ENCODE measurements around the gene OTUB2. TPM values are rescaled to one million over a fixed set of nuclear protein-coding genes. Genes with fewer than 3 reads are reported as not detected.

OTUB2 gene
- total and polyA plus RNA-seq, 2 donors (not counting 3 experiments of a cell fraction or from before 2014, with no cell fraction given) = 0.70 to 1.6 TPM

DNA sequence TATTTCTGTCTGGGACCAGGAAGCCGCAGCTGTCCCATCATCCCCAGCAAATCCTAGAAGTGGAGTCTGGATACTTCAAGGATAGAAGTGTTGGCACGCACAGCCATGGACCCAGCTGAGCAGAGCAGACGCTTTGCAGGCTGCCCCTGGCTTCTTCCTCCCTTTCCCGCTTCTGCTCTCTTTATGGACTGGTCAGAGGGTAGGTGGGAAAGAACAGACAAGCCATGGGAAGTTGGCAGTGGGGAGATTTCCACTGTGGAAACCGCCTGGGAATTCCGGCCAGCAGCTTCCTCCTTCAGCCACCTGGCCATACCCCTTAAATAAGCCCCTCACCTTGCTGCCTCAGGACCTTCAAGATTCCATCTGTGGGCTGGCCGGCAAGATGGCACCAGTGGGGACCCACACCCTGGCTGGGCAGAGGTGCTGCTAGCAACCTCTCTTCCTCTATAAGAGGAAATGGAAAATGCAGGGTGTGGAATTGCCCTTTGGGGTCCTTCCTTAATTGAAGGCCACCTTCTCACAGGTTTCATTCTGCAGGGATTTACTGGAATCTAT lies 20.6 kb downstream of the OTUB2 start:
- DNase-seq (ENCODE audit: low read depth, low spot score) (no peak), FAIRE-seq (no peak)
- H4K20me1 ChIP-seq (replicated peaks; ENCODE audit: control insufficient read depth, extremely low read depth, insufficient read depth, low read length) = no peaks in the 10 kb centered on the region
- no peaks in the 10 kb centered on the region for H3K9me3 ChIP-seq (replicated peaks; ENCODE audit: control insufficient read depth, insufficient read depth, low read length)
- dilution Hi-C loops (cut with MboI; ENCODE audit: extremely low pct_ligation_motif_present, low sequenced_read_pairs) = no loop called here
- H3K79me2 ChIP-seq (ENCODE audit: control insufficient read depth, insufficient read depth, low read length) = no peaks in the 10 kb centered on the region
- H2AFZ ChIP-seq (ENCODE audit: low read depth, low read length) = no peak overlapping the region
- CTCF ChIA-PET = interaction anchor here (2.8 to 3.8 kb wide), 2 partner anchors 12 to 90 kb away, joined by 19 to 24 read pairs; no protein-coding TSS in a partner anchor
- peaks cover 10 to 21% of the 10 kb centered on the region in 2 experiments for H3K36me3 ChIP-seq (ENCODE audit: control insufficient read depth in 2 of 2, extremely low read depth in 1 of 2, insufficient read depth in 2 of 2, low read length in 2 of 2)
- intact Hi-C loops (cut with micrococcal nuclease) = no loop called here
- no TSS peak for BruUV-seq (replicated peaks)
- no peak overlapping the region for H3K4me2 ChIP-seq (ENCODE audit: insufficient read depth, low read length)
- H3K4me3 ChIP-seq (replicated peaks in 1 of 3; ENCODE audit: insufficient read depth in 1 of 3, low read depth in 1 of 3, low read length in 3 of 3) = no peak overlapping the region
- H3K9me1 ChIP-seq (replicated peaks; ENCODE audit: control insufficient read depth, extremely low read depth, insufficient read depth, low read length) = no peaks in the 10 kb centered on the region
- H3K4me1 ChIP-seq (ENCODE audit: control insufficient read depth, extremely low read depth, insufficient read depth, low read length) = peaks cover 3% of the 10 kb centered on the region
- no peaks in the 10 kb centered on the region for H3K27me3 ChIP-seq (ENCODE audit: control insufficient read depth in 2 of 2, insufficient read depth in 2 of 2, low read length in 2 of 2)
- POLR2A ChIA-PET = no interaction called here
- no peak overlapping the region for H3K9ac ChIP-seq (replicated peaks; ENCODE audit: extremely low read depth, insufficient read depth, low read length)
- no peak overlapping the region for H3K27ac ChIP-seq (ENCODE audit: insufficient read depth, low read depth, low read length)
- TF ChIP-seq EZH2 (IDR thresholded peaks at IDR 0.05; ENCODE audit: borderline replicate concordance, low read depth, low read length, severe bottlenecking) = no peak
- TF ChIP-seq, protein P1, sequence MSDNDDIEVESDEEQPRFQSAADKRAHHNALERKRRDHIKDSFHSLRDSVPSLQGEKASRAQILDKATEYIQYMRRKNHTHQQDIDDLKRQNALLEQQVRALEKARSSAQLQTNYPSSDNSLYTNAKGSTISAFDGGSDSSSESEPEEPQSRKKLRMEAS (IDR thresholded peaks at IDR 0.05; ENCODE audit: insufficient read depth, insufficient read length) = no peak
- no peak for TF ChIP-seq JUN (IDR thresholded peaks at IDR 0.05; ENCODE audit: borderline replicate concordance, insufficient read depth, insufficient read length, low read depth)
- no peak for TF ChIP-seq FOS (IDR thresholded peaks at IDR 0.05; ENCODE audit: borderline replicate concordance, insufficient read depth, low read length)
- TF ChIP-seq, protein P2, sequence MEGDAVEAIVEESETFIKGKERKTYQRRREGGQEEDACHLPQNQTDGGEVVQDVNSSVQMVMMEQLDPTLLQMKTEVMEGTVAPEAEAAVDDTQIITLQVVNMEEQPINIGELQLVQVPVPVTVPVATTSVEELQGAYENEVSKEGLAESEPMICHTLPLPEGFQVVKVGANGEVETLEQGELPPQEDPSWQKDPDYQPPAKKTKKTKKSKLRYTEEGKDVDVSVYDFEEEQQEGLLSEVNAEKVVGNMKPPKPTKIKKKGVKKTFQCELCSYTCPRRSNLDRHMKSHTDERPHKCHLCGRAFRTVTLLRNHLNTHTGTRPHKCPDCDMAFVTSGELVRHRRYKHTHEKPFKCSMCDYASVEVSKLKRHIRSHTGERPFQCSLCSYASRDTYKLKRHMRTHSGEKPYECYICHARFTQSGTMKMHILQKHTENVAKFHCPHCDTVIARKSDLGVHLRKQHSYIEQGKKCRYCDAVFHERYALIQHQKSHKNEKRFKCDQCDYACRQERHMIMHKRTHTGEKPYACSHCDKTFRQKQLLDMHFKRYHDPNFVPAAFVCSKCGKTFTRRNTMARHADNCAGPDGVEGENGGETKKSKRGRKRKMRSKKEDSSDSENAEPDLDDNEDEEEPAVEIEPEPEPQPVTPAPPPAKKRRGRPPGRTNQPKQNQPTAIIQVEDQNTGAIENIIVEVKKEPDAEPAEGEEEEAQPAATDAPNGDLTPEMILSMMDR (IDR thresholded peaks at IDR 0.05; ENCODE audit: extremely low read depth in 1 of 2, insufficient read depth in 1 of 2, low read depth in 1 of 2, low read length in 2 of 2) = no peak
- TF ChIP-seq GATA2 (IDR thresholded peaks at IDR 0.05; ENCODE audit: insufficient read depth, insufficient read length, low read depth, low read length) = no peak
- TF ChIP-seq POLR2AphosphoS5 (IDR thresholded peaks at IDR 0.05; ENCODE audit: insufficient read depth, low read depth, low read length) = no peak
- TF ChIP-seq POLR2A (IDR thresholded peaks at IDR 0.05; ENCODE audit: low read depth, low read length) = no peak
- TF ChIP-seq MYC (IDR thresholded peaks at IDR 0.05; ENCODE audit: low read depth, low read length) = no peak
